ENCODE results near the gene GALNTL6.
"Not testable (repeated sequence)": the region's sequence is repeated elsewhere in the genome, so short reads cannot be mapped to it uniquely, and the experiment has no call there.

The GALNTL6 gene

DNA sequence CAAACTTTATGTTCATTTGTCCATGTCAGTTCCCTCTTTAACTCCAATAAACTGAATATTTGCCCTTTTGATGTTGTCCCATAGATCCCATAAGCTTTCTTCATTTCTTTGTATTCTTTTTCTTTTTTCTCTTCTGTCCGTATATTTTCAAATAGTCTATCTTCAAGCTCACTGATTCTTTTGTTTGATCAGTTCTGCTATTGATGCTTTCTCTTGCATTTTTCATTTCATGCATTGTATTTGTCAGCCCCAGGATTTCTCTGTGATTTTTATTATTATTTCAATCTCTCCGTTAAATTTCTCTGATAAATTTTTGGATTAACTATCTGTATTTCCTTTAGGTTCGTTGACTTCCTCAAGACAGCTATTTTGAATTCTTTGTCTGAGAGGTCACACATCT is 1082.5 kb downstream of the GALNTL6 start:
- no peak for DNase-seq

GRCh38 chr4:172897046-172897445 is 1083.8 kb downstream of the GALNTL6 start:
- DNase-seq, result no peak

- DNase-seq, result no peak
Measured at GRCh38 chr4:172898715-172899114, 1085.5 kb downstream of the GALNTL6 start.

- DNase-seq, result no peak
Measured at GRCh38 chr4:172899861-172900260, 1086.7 kb downstream of the GALNTL6 start.

DNA sequence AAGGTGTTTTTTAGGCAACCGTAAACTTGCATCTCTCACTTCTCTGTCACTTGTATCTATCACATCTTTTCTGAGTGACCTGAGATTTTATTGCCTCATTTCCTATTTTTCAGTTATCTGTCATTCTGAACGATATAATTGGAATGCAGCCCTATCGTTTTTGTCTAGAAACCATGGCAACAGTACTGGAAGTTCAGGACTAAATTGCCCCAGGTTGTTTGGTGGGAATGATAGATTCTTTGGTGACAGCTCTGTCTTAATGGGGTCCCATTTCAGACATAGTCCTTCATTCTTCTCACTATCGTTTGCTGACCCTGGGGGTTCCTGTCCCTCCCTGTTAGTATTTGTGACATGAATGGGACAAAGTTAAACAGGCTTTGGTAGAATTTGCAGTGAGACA is 1087.7 kb downstream of the GALNTL6 start:
- DNase-seq, result no peak

GRCh38 chr4:172912468-172912867 is 1099.3 kb downstream of the GALNTL6 start:
- not testable (repeated sequence) for DNase-seq

DNA sequence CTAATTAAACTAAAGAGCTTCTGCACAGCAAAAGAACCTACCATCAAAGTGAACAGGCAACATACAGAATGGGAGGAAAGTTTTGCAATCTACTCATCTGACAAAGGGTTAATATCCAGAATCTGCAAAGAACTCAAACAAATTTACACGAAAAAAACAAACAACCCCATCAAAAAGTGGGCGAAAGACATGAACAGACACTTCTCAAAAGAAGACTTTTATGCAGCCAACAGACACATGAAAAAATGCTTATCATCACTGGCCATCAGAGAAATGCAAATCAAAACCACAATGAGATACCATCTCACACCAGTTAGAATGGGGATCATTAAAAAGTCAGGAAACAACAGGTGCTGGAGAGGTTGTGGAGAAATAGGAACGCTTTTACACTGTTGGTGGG is 1104.2 kb downstream of the GALNTL6 start:
- not testable (repeated sequence) for DNase-seq

DNA sequence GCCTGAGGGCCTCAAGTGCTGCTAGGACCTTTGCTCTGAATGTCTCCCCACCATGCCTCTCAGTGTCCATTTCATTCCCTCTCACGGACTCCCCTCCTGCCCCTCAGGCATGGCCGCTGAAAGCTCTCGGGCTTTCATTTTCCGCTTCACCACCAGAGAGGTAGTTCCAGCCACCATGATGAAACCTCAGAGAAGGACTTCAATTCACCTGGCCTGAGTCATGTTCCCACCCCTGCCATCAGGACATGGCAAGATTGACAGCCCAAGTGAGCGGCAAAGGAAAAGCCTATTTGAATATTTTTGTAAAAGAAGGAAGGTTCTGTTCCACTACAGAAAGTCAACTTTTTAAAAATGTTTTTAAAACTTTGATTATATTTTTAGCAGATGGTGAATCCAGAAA is 1106.1 kb downstream of the GALNTL6 start:
- no peak for DNase-seq

DNA sequence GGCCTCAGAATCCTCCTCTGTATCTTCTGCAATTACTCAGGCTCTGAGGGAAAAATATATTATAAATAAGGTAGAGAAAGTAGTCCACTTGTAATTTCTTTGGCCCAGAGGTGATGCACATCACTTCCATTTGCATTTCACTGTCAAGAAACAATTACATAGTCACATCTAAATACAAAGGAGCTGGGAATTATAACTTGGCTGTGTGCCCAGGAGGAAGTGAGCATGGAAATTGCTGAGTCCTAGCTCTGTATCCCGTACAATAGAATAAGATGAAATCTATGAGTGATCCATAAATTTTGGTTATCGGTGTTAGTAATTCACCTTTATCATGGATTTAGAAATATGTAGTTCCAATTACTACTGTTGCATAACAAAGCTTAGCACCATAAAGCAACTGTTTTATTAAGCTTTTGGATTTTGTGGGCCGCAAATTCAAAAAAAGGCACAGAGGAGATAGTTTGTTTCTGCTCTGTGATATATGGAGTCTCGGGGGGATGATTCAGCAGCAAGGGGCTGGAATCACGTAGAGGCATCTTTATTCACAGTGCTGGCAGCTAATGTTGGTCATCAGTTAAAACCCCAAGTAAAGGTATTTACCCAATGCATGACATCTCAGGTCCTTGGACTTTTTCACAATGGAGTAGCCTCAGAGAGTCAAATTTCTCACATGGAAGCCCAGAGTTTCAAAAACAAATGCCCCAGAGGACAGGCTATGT is 1114.1 kb downstream of the GALNTL6 start:
- DNase-seq, result no peak

GRCh38 chr4:172928347-172928746 is 1115.1 kb downstream of the GALNTL6 start:
- DNase-seq, result no peak

GRCh38 chr4:172938072-172938829 is 1125.0 kb downstream of the GALNTL6 start:
- no peak for DNase-seq

DNA sequence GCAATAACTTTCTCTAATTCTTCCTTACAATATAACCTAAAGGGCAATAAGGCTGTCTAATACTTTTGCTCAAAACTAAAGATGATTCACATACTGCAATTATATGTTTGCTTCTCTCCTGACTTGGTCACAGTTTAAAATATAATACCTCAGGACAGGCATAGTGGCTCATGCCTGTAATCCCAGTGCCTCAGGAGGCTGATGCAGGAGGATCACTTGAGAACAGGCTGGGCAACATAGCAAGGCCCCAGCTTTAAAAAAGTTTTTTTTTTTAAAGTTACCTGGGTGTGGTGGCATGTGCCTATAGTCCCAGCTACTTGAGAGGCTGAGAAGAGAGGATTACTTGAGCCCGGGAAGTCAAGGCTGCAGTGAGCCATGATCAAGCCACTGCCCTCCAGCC is 1125.7 kb downstream of the GALNTL6 start:
- DNase-seq, result no peak

DNA sequence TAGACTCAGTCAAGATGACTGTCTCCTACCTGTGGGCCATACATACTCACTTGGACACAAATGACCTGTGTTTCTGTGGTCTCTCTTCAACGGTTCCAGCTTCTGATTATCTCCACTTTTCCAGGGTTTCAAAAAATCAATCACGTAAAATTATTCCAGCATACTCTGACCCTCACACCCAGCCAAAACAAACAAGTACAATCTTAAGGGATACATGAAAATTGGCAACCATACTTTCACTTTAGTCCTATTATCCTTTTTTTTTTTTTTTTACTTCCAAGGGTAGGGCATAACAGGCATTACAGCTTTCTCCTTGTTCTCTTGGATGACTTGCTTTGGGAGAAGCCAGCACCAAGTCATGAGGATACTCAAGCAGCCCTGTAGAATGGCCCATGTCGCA is 1129.6 kb downstream of the GALNTL6 start:
- DNase-seq, result no peak

DNA sequence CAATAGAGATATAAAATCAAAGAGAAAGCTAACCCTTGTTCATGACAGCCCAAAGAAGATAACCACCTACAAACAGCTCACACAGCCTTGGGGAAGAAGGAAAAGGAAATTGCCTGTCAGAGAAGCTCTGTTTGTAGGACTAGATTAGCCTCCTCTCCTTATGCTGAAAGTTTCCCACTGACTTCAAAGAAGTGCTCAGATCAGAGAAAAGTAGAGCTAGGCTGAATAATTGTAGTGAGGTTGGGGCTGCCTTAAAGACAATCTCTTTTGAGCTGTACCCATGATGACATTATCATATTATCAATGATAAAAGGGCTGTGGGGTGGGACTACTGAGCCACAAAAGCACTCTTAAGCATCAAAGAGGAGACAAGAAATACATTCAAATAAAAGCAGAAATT is 1132.4 kb downstream of the GALNTL6 start:
- DNase-seq, result no peak

GRCh38 chr4:172946503-172946902 is 1133.3 kb downstream of the GALNTL6 start:
- no peak for DNase-seq

DNA sequence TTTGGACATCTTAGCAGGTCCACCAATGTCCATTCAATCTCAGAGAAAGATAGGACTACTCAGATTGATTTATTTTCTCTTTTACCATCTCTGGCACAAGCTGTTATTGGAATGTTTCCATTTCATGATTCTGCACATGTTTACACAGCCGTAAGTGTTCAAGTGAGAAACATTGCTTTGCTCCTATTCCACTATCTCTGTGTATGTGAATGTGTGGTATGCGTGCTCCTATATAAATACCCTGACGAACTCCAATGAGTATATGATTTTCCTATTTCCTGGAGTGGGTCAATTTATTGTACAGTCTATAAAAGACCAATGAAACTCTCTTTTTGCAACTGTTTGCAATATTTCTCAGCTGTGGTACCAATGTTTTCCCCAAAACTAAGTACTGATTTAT is 1134.4 kb downstream of the GALNTL6 start:
- no peak for DNase-seq

DNA sequence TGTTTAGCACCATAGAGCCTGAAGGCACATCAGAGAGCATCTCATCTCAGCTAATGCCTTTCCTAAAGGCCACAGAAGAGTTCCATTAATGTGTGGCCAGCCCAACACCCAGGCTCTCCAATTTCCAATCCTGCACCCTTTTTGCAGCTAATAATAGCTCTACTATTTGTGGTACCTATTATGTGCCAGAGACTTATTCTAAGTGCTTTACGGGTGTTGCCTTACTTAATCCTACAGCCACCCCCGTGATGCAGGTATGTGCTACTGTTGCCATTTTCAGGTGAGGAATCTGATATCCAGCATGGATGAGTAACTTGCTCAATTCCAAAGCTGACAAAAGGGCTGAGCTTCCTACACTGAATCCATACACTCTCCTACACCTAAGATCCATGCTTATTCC is 1137.8 kb downstream of the GALNTL6 start:
- no peak for DNase-seq

- DNase-seq, result no peak
Measured at GRCh38 chr4:172951679-172952451, 1138.7 kb downstream of the GALNTL6 start.

- no peak for DNase-seq
Measured at GRCh38 chr4:172953896-172954568, 1140.8 kb downstream of the GALNTL6 start.

DNA sequence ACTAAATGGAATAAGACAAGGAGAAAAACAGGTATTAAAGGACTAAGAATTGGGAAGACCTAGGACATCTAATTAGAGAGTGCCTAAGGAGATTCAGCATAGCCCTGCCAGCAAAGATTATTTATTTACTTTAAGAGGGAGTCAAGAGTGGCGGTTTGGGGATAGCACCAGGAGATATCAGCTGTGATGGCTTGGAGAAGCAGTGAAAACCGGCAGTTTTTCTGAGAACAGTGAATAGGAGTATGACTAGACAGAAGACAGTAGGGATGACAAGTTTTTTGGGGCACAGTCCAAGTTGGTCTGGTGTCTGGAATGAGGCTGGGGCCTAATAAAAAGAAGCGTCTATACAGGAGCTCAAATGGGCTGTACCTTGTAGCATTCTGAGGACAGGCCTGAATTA is 1143.1 kb downstream of the GALNTL6 start:
- DNase-seq, result not testable (repeated sequence)

- DNase-seq, result no peak
Measured at GRCh38 chr4:172957216-172957615, 1144.0 kb downstream of the GALNTL6 start.

- no peak for DNase-seq
Measured at GRCh38 chr4:172962564-172963353, 1149.6 kb downstream of the GALNTL6 start.

Measured in CD4-positive, alpha-beta T cell treated with Interleukin-21 for 1 hour (primary cell).